SU-DHL-6 (cell line): ENCODE measurements around the gene SREBF1.
A peak's percentile ranks its signal among the peaks of the same experiment; 100 is the strongest.

Experiments used
- H2AFZ ChIP-seq: fragments of 200-600 bp; sonication (generic); 2 replicates; pipeline ENCODE4 v1.6.1; 2014; ENCODE audit warnings: low read depth, mild to moderate bottlenecking, moderate library complexity, mixed read lengths, antibody characterized with exemption, low read length; ENCODE audit not compliant: severe bottlenecking
- H3F3A ChIP-seq: fragments of 200-600 bp; shearing (Covaris generic); 2 replicates; pipeline ENCODE4 v1.6.0; 2016; ENCODE audit warnings: antibody characterized with exemption, mild to moderate bottlenecking; ENCODE audit not compliant: insufficient read depth
- H3K27ac ChIP-seq: fragments of 200-600 bp; sonication (generic); 2 replicates; pipeline ENCODE4 v1.5.1; 2016; ENCODE audit warnings: low read depth, mild to moderate bottlenecking, low read length, moderate library complexity, mixed read lengths
- H3K27me3 ChIP-seq: fragments of 200-600 bp; sonication (generic), shearing (Covaris generic); 2 replicates; pipeline ENCODE4 v1.6.0; 2014; ENCODE audit warnings: mild to moderate bottlenecking, low read length
- H3K36me3 ChIP-seq: fragments of 200-600 bp; sonication (generic); 2 replicates; pipeline ENCODE4 v1.6.1; 2014; ENCODE audit warnings: mild to moderate bottlenecking, low read length, mixed read lengths
- H3K4me2 ChIP-seq: fragments of 300-600, 200-600 bp; shearing (Covaris generic), sonication (generic); 2 replicates; pipeline ENCODE4 v1.6.0; 2014; ENCODE audit warnings: low read length, low read depth, mild to moderate bottlenecking; ENCODE audit not compliant: poor library complexity, severe bottlenecking
- H3K4me3 ChIP-seq: fragments of 200-600 bp; sonication (generic); 2 replicates; pipeline ENCODE4 v1.5.1; 2014; ENCODE audit warnings: antibody characterized with exemption, low read length, mild to moderate bottlenecking, mixed read lengths; ENCODE audit not compliant: insufficient read depth, poor library complexity, severe bottlenecking
- H3K79me2 ChIP-seq: fragments of 200-600 bp; sonication (generic); 2 replicates; pipeline ENCODE4 v1.6.1; 2014; ENCODE audit warnings: mild to moderate bottlenecking, low read length, moderate library complexity; ENCODE audit not compliant: insufficient read depth
- H3K9ac ChIP-seq: fragments of 200-600 bp; sonication (generic); 2 replicates; pipeline ENCODE4 v1.7.0; 2014; ENCODE audit warnings: mild to moderate bottlenecking, low read length
- H3K9me2 ChIP-seq: fragments of 200-600 bp; sonication (generic); replicated peaks from 2 replicates; pipeline ENCODE4 v1.6.1; 2014; ENCODE audit warnings: low read length; ENCODE audit not compliant: insufficient read depth
- H3K9me3 ChIP-seq: fragments of 200-600 bp; sonication (generic); 2 replicates; pipeline ENCODE4 v1.6.1; 2014; ENCODE audit warnings: low read length, mixed read lengths; ENCODE audit not compliant: insufficient read depth
- H4K20me1 ChIP-seq: fragments of 200-600 bp; sonication (generic); 2 replicates; pipeline ENCODE4 v1.6.1; 2014; ENCODE audit warnings: low read depth, mild to moderate bottlenecking, antibody characterized with exemption, low read length, moderate library complexity, mixed read lengths
- CTCF ChIP-seq: fragments of 200-600 bp; sonication (generic); IDR thresholded peaks from one replicate; pipeline ENCODE4 v1.5.1; 2017; ENCODE audit warnings: antibody characterized with exemption, mild to moderate bottlenecking, low read length, moderate library complexity; ENCODE audit not compliant: insufficient read depth, poor library complexity, severe bottlenecking
- EZH2phosphoT487 ChIP-seq: fragments of 200-600 bp; sonication (generic), shearing (Covaris generic); conservative IDR thresholded peaks from 2 replicates; pipeline ENCODE4 v1.6.1; 2018; ENCODE audit warnings: mild to moderate bottlenecking, antibody characterized with exemption, low read length, moderate library complexity, mixed read lengths

The SREBF1 gene

DNA sequence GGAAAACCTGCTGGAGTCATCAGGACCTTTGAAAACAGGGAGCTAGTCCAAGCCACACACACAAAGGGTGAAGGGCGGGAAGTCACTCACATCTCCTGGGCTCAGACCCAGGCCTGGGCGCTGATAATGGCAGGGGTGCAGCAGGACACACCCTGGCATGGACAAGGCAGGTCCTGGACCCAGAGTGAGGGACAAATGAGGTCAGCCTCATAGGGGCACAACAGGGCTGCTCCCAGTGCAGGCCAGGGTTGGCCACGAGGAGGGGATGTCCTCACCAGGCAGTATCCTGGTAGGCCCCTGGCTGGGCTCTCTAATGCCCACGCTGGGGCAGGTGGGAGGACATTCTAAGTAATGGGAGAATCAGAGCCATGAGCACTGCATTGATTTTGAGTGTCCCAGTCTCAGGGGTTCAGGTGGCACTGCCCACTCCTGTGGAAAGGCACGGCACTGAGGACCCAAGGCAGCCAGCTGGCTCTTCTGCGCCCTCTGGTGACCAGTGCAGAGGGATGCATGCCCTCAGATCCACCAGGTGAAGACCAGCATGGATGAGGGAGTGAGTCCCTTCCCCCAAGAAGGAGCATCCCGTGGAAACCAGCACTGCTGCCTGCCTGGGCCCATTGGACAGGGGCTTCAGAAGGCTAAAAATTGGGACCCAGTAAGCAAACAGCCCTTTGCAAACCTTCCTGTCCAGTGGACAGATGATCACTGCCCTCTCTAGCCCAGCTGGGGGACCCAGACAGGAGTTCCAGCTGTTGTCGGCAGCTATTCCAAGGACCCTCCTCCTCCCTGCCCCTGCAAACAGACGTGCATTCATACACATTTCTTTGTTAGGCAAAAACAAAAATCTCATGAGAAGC lies 23.4 kb upstream of the SREBF1 start:
- H3K79me2 ChIP-seq: no peaks in the 10 kb centered on the region
- no peak overlapping the region for H3K27ac ChIP-seq
- H3K9me2 ChIP-seq: no peaks in the 10 kb centered on the region
- no peaks in the 10 kb centered on the region for H3F3A ChIP-seq
- no peaks in the 10 kb centered on the region for H4K20me1 ChIP-seq
- H2AFZ ChIP-seq: no peak overlapping the region
- H3K4me3 ChIP-seq: no peak overlapping the region
- H3K36me3 ChIP-seq: no peaks in the 10 kb centered on the region
- no peaks in the 10 kb centered on the region for H3K27me3 ChIP-seq
- no peak overlapping the region for H3K4me2 ChIP-seq
- TF ChIP-seq CTCF (peak; percentile 97), EZH2phosphoT487 (no peak)
- no peaks in the 10 kb centered on the region for H3K9me3 ChIP-seq
- no peak overlapping the region for H3K9ac ChIP-seq

DNA sequence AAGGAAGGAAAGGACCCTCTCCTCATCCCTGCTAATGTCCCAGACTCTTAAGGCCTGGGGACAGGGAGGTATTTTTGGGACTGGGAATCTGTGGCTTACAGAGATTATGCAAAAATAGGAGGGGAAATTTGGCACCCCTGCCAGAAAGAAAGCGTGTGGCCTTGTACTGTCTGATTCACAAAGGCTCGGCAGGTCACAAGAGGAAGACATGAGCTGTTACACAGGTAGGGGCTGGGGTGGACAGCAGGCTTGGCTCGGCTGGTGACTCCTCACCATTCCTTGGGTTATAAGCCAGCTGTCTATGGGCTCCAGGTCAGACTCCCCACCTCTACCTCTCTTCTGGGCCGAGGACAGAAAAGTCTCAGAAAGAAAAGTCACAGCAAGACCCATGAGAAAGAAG lies 20.7 kb upstream of the SREBF1 start:
- Histone ChIP-seq H3K27me3 (no peaks in the 10 kb centered on the region), H3K36me3 (no peaks in the 10 kb centered on the region), H3K79me2 (no peaks in the 10 kb centered on the region), H3K27ac (no peak overlapping the region), H3K4me3 (no peak overlapping the region), H2AFZ (no peak overlapping the region), H3K9me2 (no peaks in the 10 kb centered on the region), H3K9ac (no peak overlapping the region), H3K9me3 (no peaks in the 10 kb centered on the region), H3K4me2 (no peak overlapping the region), H3F3A (no peaks in the 10 kb centered on the region), H4K20me1 (no peaks in the 10 kb centered on the region)
- TF ChIP-seq EZH2phosphoT487: no peak
- no peak for TF ChIP-seq CTCF

DNA sequence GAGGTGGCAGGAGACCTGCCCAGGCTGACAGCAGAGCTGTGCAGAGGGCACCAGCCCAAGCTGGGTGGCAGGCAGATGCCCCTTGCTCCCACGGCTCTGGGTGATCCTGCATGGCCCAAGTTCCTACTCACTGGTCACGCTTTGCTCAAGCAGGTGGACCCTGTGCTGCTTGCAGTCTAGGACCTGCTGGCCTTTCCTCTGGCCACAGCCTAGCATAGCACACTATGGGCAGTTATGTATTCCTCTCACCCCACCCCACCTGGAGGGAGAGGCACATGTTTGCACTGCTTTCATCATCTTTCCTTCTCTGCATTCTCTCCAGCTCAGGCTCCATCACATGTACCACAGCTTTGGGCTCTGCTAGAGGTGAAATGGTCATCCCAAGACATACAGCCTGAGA lies 19.6 kb upstream of the SREBF1 start:
- Histone ChIP-seq H3F3A (no peaks in the 10 kb centered on the region), H2AFZ (no peak overlapping the region), H3K9ac (no peak overlapping the region), H3K4me2 (no peak overlapping the region), H3K27ac (no peak overlapping the region), H3K36me3 (no peaks in the 10 kb centered on the region), H3K27me3 (no peaks in the 10 kb centered on the region), H3K4me3 (no peak overlapping the region), H3K9me2 (no peaks in the 10 kb centered on the region), H3K9me3 (no peaks in the 10 kb centered on the region), H3K79me2 (no peaks in the 10 kb centered on the region), H4K20me1 (no peaks in the 10 kb centered on the region)
- TF ChIP-seq EZH2phosphoT487 (no peak), CTCF (no peak)
